Small intestine (tissue), 7 donors: ENCODE measurements around the gene GGT1. TPM values are rescaled to one million over a fixed set of nuclear protein-coding genes. Genes with fewer than 3 reads are reported as not detected.

Experiments
- DNase-seq, 2 donors: peaks; one replicate each; pipeline versions ENCODE4 v3.0.0 to v3.0.0-alpha.2; 2013
- FAIRE-seq: peaks from 2 replicates; lab custom pipeline; 2012; peaks lifted over from hg19 to GRCh38; lab: Jason Lieb, UNC
- H3K27ac ChIP-seq, 3 donors: one replicate each; pipeline ENCODE4 v1.5.1; 2013; ENCODE audit warnings: low read length in 2 of 3, mild to moderate bottlenecking in 2 of 3, control low read depth in 1 of 3, inconsistent platforms in 1 of 3, low read depth in 1 of 3, moderate library complexity in 1 of 3
- H3K27me3 ChIP-seq, 3 donors: one replicate each; pipeline ENCODE4 v1.6.1; 2013; ENCODE audit warnings: low read length in 3 of 3, inconsistent platforms in 1 of 3; ENCODE audit not compliant: control insufficient read depth in 3 of 3, insufficient read depth in 3 of 3
- H3K36me3 ChIP-seq, 3 donors: one replicate each; pipeline ENCODE4 v1.6.1; 2013; ENCODE audit warnings: low read length in 3 of 3, inconsistent platforms in 1 of 3, low read depth in 1 of 3, mild to moderate bottlenecking in 1 of 3, moderate library complexity in 1 of 3; ENCODE audit not compliant: control insufficient read depth in 3 of 3, insufficient read depth in 2 of 3
- H3K4me1 ChIP-seq, 3 donors: one replicate each; pipeline ENCODE4 v1.6.1; 2013; ENCODE audit warnings: low read length in 2 of 3, inconsistent platforms in 1 of 3, low read depth in 1 of 3, mild to moderate bottlenecking in 1 of 3, moderate library complexity in 1 of 3; ENCODE audit not compliant: control insufficient read depth in 3 of 3, insufficient read depth in 2 of 3
- H3K4me3 ChIP-seq, 3 donors: one replicate each; pipeline ENCODE4 v1.5.1; 2013; ENCODE audit warnings: low read length in 3 of 3, control low read depth in 1 of 3, inconsistent platforms in 1 of 3, low read depth in 1 of 3, mild to moderate bottlenecking in 1 of 3, moderate library complexity in 1 of 3
- H3K9me3 ChIP-seq, 2 donors: one replicate each; pipeline ENCODE4 v1.6.1; 2013; ENCODE audit warnings: low read depth in 1 of 2, low read length in 1 of 2; ENCODE audit not compliant: control insufficient read depth in 2 of 2, insufficient read depth in 1 of 2
- WGBS, 3 donors: extraction: QIAGEN DNeasy Blood & Tissue Kit; methylation state at CpG; one replicate each; pipeline ENCODE4 v1.1.7; 2013; 5-methylcytosine and 5-hydroxymethylcytosine counted together
- polyA plus RNA-seq, 4 donors: library from polyadenylated mRNA; stranded (reverse) in 3 of 4; unstranded in 1 of 4; fragments of 200-250 nt in 3 of 4; fragments of 120-200 nt in 1 of 4; gene quantifications; one replicate each; pipeline versions ENCODE4 v1.2.1 to v1.2.3, GENCODE V29; 2013
- donor health status: healthy with polysubstance abuse.
- donor health status: control.
- donor health status: control.
- donor health status: Bipolar disorder and iron deficiency.
- donor health status: healthy.

The GGT1 gene
- polyA plus RNA-seq, 4 donors = 44.2 to 581 (median 265) TPM

DNA sequence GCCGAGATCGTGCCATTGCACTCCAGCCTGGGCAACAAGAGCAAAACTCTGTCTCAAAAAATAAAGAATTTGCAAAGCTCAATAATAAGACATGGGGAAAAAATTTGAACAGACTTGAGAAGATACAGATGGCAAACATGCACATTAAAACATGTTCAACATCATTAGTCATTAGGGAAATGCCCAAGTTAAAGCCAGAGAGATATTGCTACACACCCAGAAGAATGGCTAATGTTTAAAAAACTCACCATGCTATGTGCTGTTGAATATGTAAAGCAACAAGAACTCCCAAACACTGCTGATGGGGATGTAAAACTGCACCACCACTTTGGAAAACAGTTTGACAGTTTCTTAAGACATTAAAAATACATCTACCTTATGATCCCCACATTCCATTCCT, 22.7 kb upstream of the GGT1 start:
- 88 to 100% (median 96%) methylated on average over 2 of the region's 2 CpGs for WGBS, 3 donors
- peaks cover 0 to 31% (median 8%) of the 10 kb centered on the region in 3 donors for H3K4me1 ChIP-seq
- no peak for FAIRE-seq

DNA sequence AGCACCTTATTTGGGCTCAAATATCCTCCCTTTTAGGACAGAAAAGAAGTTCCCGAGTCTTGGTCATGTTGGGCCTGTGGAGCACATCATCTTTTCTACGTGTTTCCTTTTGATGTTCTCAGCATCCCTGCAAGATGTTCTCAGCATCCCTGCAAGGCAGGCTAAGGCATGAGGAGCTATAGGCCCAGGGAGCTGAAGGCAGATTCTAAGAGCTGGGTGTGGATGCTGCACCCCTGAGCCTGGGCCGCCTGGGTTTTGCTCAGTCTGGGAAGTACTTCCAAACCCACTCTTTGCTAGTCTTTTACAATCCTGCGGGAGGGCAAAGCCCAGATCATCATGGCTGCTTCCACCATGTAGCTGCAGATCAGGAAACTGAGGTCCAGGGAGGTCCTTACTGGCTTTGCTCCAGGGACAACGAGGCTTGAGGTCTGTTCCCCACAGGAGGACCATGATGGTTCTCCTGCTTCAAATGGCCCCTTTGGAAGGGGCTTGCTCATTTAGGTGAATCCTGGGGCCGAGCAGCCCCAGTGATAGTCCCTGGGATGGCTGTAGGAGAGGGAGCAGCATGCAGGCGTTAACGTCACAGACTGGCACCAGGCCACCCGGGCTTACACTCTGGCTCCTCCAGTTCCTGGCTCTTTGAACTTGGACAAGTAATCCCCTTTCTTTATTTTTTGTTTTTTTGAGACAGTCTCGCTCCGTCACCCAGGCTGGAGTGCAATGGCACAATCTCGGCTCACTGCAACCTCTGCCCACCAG, 20.8 kb upstream of the GGT1 start:
- Histone ChIP-seq H3K27ac (no peak overlapping the region), H3K27me3 (no peaks in the 10 kb centered on the region), H3K36me3 (peaks cover 0 to 29% (median 0%) of the 10 kb centered on the region in 3 donors), H3K4me3 (no peak overlapping the region), H3K4me1 (peaks cover 0 to 23% (median 8%) of the 10 kb centered on the region in 3 donors), H3K9me3 (no peaks in the 10 kb centered on the region)
- no peak for DNase-seq
- FAIRE-seq = no peak
- WGBS, 3 donors = 51 to 75% (median 70%) methylated on average over 12 of the region's 12 CpGs

More for the DNA sequence above, 22.7 kb upstream of the GGT1 start:
- no peak overlapping the region for H3K27ac ChIP-seq
- no peak for DNase-seq
- H3K4me3 ChIP-seq = no peak overlapping the region
- no peaks in the 10 kb centered on the region for H3K27me3 ChIP-seq
- H3K9me3 ChIP-seq = no peaks in the 10 kb centered on the region
- peaks cover 0 to 18% (median 0%) of the 10 kb centered on the region in 3 donors for H3K36me3 ChIP-seq

DNA sequence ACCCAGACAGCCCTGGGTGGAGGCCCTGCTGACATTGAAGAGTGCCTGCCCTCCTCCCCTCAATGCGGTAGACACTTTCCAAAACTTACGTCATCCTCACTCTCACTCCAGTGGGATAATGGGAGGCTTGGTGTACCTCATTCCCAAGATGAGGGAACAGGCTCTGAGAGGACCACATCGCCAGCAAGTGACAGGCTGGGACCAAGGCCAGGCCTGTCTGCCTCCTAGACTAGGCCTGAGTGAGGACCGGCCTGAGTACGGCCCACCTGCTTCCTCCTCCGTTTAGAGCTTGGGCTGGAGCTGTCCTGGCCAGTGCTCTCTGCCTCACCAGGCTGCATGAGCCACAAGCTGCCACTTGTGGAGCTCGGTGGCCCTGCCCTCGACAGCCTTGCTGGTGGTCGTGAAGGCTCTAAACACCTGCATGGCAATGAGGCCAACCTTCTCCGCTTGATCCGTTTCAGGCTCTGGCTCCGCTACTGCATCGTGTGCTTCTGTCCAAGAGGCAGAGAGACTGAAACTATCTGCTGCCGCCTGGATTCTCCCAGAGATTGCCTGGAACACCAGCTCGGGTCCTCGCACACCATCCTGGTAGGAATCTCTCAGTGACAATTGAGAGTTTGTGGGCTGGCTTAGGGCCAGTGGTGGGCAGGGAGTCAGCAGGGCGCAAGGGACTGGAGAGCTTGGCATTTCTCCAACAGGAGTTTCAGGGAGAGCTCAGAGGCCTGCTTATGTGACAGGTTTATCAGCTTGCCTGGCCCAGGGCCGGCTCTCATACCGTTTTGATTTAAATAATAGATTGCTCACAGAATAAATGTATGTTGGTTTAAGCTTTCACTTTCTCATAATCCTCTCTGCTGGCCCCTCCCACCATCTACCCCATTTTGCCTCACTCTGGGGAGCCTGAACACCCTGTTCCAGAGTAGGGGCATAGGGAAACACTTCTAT, 19.5 kb upstream of the GGT1 start:
- Histone ChIP-seq H3K36me3 (peaks cover 0 to 42% (median 0%) of the 10 kb centered on the region in 3 donors), H3K27me3 (no peaks in the 10 kb centered on the region), H3K4me1 (peaks cover 0 to 15% (median 6%) of the 10 kb centered on the region in 3 donors), H3K4me3 (no peak overlapping the region), H3K27ac (peak overlapping the region in 2 of 3 donors; percentile 9 to 63), H3K9me3 (no peaks in the 10 kb centered on the region)
- DNase-seq (no peak), FAIRE-seq (no peak)
- WGBS, 3 donors = 24 to 55% (median 38%) methylated on average over 19 of the region's 19 CpGs

DNA sequence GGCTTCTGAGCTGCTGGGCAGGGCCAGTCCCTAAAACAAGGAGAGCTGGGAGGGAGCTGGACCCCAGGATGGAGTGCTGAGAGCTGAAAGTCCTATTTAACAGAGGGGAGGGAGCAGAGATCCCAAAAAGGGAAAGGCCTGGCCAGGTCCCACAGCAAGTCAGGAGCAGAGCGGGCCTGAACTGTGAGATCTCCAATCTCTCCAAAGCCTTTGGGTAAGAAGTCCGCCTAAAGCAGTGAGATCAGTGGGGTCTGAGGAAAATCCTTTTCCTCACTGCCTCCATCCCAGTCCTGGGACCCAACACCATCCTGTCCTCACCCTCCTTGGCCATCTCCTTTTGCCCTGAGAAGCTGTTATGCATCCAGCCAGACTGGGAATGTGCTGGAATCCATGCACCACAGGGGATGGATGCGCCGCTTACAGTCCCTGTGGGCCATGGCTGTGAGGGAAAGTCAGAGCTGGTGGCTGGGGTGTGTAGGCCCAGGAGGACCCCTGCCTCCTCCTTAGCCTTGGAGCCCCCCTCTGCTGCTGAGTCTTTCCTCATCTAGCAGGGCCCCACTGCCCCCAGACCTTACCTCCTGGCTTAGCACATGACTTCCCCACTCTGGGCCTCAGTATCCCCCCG, 18.7 kb upstream of the GGT1 start:
- Histone ChIP-seq H3K36me3 (peaks cover 0 to 50% (median 0%) of the 10 kb centered on the region in 3 donors), H3K9me3 (no peaks in the 10 kb centered on the region), H3K27me3 (no peaks in the 10 kb centered on the region), H3K4me1 (peaks cover 0 to 8% (median 4%) of the 10 kb centered on the region in 3 donors), H3K27ac (peak overlapping the region in 1 of 3 donors; percentile 47), H3K4me3 (no peak overlapping the region)
- WGBS, 3 donors = 89 to 92% (median 92%) methylated on average over 5 of the region's 5 CpGs
- FAIRE-seq (no peak), DNase-seq (no peak)

DNA sequence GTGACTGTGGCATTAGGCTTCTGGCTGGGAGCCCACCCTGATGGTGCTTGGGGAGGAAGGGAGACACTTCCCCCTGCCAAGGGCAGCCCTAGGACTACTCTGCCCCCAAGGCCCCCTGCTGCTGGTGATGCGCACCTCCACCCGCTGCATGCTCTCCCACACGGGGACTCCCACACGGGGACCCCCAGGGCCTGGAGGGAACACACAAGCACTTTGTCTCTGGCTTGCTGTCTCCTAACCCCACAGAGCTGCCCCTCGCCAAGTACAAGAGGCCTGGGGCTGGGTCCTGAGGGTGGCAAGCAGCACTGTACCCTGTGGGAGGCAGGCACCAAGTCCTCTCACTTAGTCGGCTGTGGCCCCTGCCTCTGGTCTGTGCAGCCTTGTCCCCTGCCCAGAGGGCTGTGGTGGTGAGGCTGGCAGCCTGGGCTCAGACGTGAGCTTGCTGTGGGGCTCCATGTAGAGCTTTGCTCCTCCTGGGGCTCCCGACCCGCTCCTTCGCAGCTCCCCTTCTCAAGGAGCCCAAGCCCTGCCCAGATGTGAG, 18.1 kb upstream of the GGT1 start:
- WGBS, 3 donors = 87 to 90% (median 87%) methylated on average over 9 to 10 of the region's 10 CpGs
- Histone ChIP-seq H3K27me3 (no peaks in the 10 kb centered on the region), H3K4me3 (no peak overlapping the region), H3K9me3 (no peaks in the 10 kb centered on the region), H3K27ac (no peak overlapping the region), H3K36me3 (peaks cover 0 to 56% (median 0%) of the 10 kb centered on the region in 3 donors), H3K4me1 (peaks cover 0 to 7% (median 4%) of the 10 kb centered on the region in 3 donors)
- DNase-seq (no peak), FAIRE-seq (no peak)

DNA sequence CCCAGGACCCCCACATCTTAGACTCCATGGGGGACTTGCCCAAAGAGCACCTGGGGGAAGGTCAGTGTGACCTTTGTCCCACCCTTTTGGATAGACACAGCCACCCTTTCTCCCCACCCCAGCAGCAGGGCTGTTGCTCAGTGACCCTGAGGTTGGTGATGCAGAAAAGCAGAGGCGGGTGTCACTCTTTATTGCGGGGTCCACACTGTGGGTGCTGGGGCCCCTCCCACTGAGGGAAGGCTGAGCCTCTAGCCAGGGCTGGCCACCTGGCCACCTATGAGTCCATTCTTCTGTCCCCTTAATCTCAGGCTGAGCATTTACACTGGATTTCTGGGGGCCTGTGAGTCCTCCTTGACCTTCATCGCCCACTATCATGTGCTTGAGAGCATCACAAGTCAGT, 17.5 kb upstream of the GGT1 start:
- FAIRE-seq = no peak
- peaks cover 0 to 7% (median 4%) of the 10 kb centered on the region in 3 donors for H3K4me1 ChIP-seq
- no peaks in the 10 kb centered on the region for H3K27me3 ChIP-seq
- H3K27ac ChIP-seq = no peak overlapping the region
- DNase-seq = no peak
- peaks cover 0 to 57% (median 0%) of the 10 kb centered on the region in 3 donors for H3K36me3 ChIP-seq
- 94 to 96% (median 95%) methylated on average over 3 of the region's 3 CpGs for WGBS, 3 donors
- no peak overlapping the region for H3K4me3 ChIP-seq
- H3K9me3 ChIP-seq = no peaks in the 10 kb centered on the region

DNA sequence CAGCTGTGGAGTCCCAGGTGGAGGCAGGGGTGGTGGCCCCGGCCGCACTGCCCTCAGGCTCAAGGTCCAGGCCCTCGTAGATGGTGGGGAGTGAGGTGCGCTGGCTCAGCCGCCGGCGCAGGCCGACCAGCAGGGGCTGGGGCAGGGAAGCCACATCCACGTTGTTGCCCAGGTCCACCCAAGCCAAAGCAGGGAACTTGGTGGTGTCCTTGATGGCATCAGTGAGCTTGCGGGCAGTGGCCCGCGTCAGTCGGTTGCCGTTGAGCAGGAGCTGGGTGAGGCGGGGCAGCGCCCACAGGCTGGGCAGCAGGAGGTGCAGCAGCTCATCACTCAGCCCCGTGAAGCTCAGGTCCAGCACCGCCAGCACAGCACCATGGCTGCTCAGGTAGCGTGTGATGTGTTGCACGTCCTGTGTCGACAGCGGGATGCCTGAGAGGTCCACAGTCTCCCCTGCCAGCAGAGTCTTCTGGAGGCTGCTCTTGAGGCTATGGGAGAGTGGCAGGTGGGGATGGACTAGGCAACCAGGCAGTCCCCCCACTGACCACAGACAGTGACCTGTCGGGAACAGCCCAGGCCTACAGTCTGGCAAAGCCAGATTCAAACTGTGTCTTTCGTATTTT, 17.0 kb upstream of the GGT1 start:
- H3K4me3 ChIP-seq = no peak overlapping the region
- no peak overlapping the region for H3K27ac ChIP-seq
- peaks cover 0 to 7% (median 4%) of the 10 kb centered on the region in 3 donors for H3K4me1 ChIP-seq
- no peaks in the 10 kb centered on the region for H3K9me3 ChIP-seq
- FAIRE-seq (no peak), DNase-seq (no peak)
- H3K36me3 ChIP-seq = peaks cover 0 to 57% (median 0%) of the 10 kb centered on the region in 3 donors
- WGBS, 3 donors = 89 to 92% (median 91%) methylated on average over 23 to 24 of the region's 24 CpGs
- H3K27me3 ChIP-seq = no peaks in the 10 kb centered on the region
